ENCODE measurements around the gene TTLL11.

DNA sequence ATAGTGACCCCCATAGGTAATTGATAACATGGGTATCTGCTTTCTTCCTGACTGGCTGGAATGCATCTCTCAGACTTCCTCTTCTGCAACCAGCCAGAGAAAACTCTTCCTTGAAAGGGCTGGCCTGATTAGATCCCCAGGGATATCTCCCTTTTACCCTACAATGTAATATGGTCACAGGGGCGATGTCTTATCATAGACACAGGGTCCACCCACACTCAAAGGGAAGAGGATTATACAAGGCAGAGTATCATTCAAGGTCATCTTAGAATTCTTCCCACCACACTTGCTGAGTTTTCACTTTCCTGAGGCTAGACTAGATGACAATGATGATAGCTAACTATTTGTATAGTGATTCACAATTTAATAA is 33.2 kb downstream of the TTLL11 start:
- TF ChIP-seq, protein P1, sequence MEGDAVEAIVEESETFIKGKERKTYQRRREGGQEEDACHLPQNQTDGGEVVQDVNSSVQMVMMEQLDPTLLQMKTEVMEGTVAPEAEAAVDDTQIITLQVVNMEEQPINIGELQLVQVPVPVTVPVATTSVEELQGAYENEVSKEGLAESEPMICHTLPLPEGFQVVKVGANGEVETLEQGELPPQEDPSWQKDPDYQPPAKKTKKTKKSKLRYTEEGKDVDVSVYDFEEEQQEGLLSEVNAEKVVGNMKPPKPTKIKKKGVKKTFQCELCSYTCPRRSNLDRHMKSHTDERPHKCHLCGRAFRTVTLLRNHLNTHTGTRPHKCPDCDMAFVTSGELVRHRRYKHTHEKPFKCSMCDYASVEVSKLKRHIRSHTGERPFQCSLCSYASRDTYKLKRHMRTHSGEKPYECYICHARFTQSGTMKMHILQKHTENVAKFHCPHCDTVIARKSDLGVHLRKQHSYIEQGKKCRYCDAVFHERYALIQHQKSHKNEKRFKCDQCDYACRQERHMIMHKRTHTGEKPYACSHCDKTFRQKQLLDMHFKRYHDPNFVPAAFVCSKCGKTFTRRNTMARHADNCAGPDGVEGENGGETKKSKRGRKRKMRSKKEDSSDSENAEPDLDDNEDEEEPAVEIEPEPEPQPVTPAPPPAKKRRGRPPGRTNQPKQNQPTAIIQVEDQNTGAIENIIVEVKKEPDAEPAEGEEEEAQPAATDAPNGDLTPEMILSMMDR (optimal IDR thresholded peaks at IDR 0.05 in 1 of 3, IDR thresholded peaks at IDR 0.05 in 1 of 3, conservative IDR thresholded peaks at IDR 0.05 in 1 of 3; ENCODE audit: extremely low read depth in 1 of 3, insufficient read depth in 2 of 3, low read length in 3 of 3): no peak
- TF ChIP-seq EZH2 (IDR thresholded peaks at IDR 0.05; ENCODE audit: low read length): no peak

Data from keratinocyte (primary cell).